ENCODE measurements around the gene DIO3.
"Not testable (repeated sequence)": the region's sequence is repeated elsewhere in the genome, so short reads cannot be mapped to it uniquely, and the experiment has no call there.

Gene DIO3

GRCh38 chr14:101559624-101560533 lies 1.4 kb upstream of the DIO3 start:
- no peak for DNase-seq

GRCh38 chr14:101560534-101561113 lies 671 bp upstream of the DIO3 start:
- no peak for DNase-seq

- DNase-seq: no peak
These were observed 699 bp downstream of the DIO3 start for GRCh38 chr14:101561897-101562490.

GRCh38 chr14:101562659-101563351 lies 1.5 kb downstream of the DIO3 start:
- DNase-seq: no peak

- DNase-seq: no peak
These were observed 2.0 kb downstream of the DIO3 start for GRCh38 chr14:101563352-101563653.

- no peak for DNase-seq
These were observed 2.6 kb downstream of the DIO3 start for GRCh38 chr14:101563654-101564443.

- no peak for DNase-seq
These were observed 3.1 kb downstream of the DIO3 start for GRCh38 chr14:101564444-101564776.

- no peak for DNase-seq
These were observed 3.8 kb downstream of the DIO3 start for GRCh38 chr14:101564819-101565698.

GRCh38 chr14:101567252-101567651 lies 6.0 kb downstream of the DIO3 start:
- DNase-seq: no peak

- DNase-seq: no peak
These were observed 9.7 kb downstream of the DIO3 start for GRCh38 chr14:101571004-101571403.

GRCh38 chr14:101572526-101572925 lies 11.2 kb downstream of the DIO3 start:
- not testable (repeated sequence) for DNase-seq

- no peak for DNase-seq
These were observed 12.0 kb downstream of the DIO3 start for GRCh38 chr14:101573289-101573688.

- DNase-seq: no peak
These were observed 14.3 kb downstream of the DIO3 start for GRCh38 chr14:101575581-101575980.

GRCh38 chr14:101577221-101577909 lies 16.1 kb downstream of the DIO3 start:
- DNase-seq: no peak

- DNase-seq: no peak
These were observed 17.2 kb downstream of the DIO3 start for GRCh38 chr14:101578489-101578888.

- DNase-seq: no peak
These were observed 18.2 kb downstream of the DIO3 start for GRCh38 chr14:101579372-101580080.

- DNase-seq: no peak
These were observed 20.5 kb downstream of the DIO3 start for GRCh38 chr14:101581806-101582205.

GRCh38 chr14:101582294-101582693 lies 21.0 kb downstream of the DIO3 start:
- DNase-seq: no peak

- no peak for DNase-seq
These were observed 21.9 kb downstream of the DIO3 start for GRCh38 chr14:101583006-101583714.

GRCh38 chr14:101583715-101584054 lies 22.4 kb downstream of the DIO3 start:
- DNase-seq: no peak

Measured in 8988T (cell line).